ENCODE measurements around the gene DCT. TPM values are rescaled to one million over a fixed set of nuclear protein-coding genes. Genes with fewer than 3 reads are reported as not detected.

Gene DCT
- total and polyA plus RNA-seq, 2 donors (not counting 3 experiments of a cell fraction or from before 2014, with no cell fraction given) = not detected

DNA sequence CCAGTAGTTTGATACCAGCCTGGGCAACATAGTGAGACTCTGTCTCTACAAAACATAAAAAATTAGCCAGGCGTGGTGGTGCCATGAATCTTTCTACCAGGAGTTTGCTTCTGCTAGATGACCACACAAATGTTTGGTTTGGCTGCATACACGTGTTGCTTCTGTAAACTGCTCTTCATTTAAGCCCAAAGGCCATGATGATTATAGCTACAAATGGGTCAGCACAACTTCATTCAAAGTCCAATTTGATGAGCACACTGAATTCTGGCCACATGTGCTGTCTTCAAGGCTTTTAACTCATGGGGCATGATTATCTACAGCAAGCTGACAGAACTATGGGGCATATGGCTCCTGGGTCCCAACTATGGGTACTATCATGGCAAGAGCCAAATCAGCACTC, 46.3 kb upstream of the DCT start:
- no peaks in the 10 kb centered on the region for H3K36me3 ChIP-seq (ENCODE audit: control insufficient read depth in 2 of 2, extremely low read depth in 1 of 2, insufficient read depth in 2 of 2, low read length in 2 of 2)
- no peak overlapping the region for H2AFZ ChIP-seq (ENCODE audit: low read depth, low read length)
- BruUV-seq (replicated peaks) = no TSS peak
- no peaks in the 10 kb centered on the region for H3K9me3 ChIP-seq (replicated peaks; ENCODE audit: control insufficient read depth, insufficient read depth, low read length)
- H3K27ac ChIP-seq (ENCODE audit: insufficient read depth, low read depth, low read length) = no peak overlapping the region
- TF ChIP-seq JUN (IDR thresholded peaks at IDR 0.05; ENCODE audit: borderline replicate concordance, insufficient read depth, insufficient read length, low read depth) (no peak), EZH2 (IDR thresholded peaks at IDR 0.05; ENCODE audit: borderline replicate concordance, low read depth, low read length, severe bottlenecking) (no peak), POLR2AphosphoS5 (IDR thresholded peaks at IDR 0.05; ENCODE audit: insufficient read depth, low read depth, low read length) (no peak), POLR2A (IDR thresholded peaks at IDR 0.05; ENCODE audit: low read depth, low read length) (no peak), MYC (IDR thresholded peaks at IDR 0.05; ENCODE audit: low read depth, low read length) (no peak), GATA2 (IDR thresholded peaks at IDR 0.05; ENCODE audit: insufficient read depth, insufficient read length, low read depth, low read length) (no peak), FOS (IDR thresholded peaks at IDR 0.05; ENCODE audit: borderline replicate concordance, insufficient read depth, low read length) (no peak)
- TF ChIP-seq, protein P1, sequence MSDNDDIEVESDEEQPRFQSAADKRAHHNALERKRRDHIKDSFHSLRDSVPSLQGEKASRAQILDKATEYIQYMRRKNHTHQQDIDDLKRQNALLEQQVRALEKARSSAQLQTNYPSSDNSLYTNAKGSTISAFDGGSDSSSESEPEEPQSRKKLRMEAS (IDR thresholded peaks at IDR 0.05; ENCODE audit: insufficient read depth, insufficient read length) = no peak
- TF ChIP-seq, protein P2, sequence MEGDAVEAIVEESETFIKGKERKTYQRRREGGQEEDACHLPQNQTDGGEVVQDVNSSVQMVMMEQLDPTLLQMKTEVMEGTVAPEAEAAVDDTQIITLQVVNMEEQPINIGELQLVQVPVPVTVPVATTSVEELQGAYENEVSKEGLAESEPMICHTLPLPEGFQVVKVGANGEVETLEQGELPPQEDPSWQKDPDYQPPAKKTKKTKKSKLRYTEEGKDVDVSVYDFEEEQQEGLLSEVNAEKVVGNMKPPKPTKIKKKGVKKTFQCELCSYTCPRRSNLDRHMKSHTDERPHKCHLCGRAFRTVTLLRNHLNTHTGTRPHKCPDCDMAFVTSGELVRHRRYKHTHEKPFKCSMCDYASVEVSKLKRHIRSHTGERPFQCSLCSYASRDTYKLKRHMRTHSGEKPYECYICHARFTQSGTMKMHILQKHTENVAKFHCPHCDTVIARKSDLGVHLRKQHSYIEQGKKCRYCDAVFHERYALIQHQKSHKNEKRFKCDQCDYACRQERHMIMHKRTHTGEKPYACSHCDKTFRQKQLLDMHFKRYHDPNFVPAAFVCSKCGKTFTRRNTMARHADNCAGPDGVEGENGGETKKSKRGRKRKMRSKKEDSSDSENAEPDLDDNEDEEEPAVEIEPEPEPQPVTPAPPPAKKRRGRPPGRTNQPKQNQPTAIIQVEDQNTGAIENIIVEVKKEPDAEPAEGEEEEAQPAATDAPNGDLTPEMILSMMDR (IDR thresholded peaks at IDR 0.05; ENCODE audit: extremely low read depth in 1 of 2, insufficient read depth in 1 of 2, low read depth in 1 of 2, low read length in 2 of 2) = no peak
- no peaks in the 10 kb centered on the region for H3K79me2 ChIP-seq (ENCODE audit: control insufficient read depth, insufficient read depth, low read length)
- no peaks in the 10 kb centered on the region for H3K4me1 ChIP-seq (ENCODE audit: control insufficient read depth, extremely low read depth, insufficient read depth, low read length)
- H3K9me1 ChIP-seq (replicated peaks; ENCODE audit: control insufficient read depth, extremely low read depth, insufficient read depth, low read length) = no peaks in the 10 kb centered on the region
- H3K27me3 ChIP-seq (ENCODE audit: control insufficient read depth in 2 of 2, insufficient read depth in 2 of 2, low read length in 2 of 2) = no peaks in the 10 kb centered on the region
- DNase-seq (ENCODE audit: low read depth, low spot score) (no peak), FAIRE-seq (no peak)
- no peaks in the 10 kb centered on the region for H4K20me1 ChIP-seq (replicated peaks; ENCODE audit: control insufficient read depth, extremely low read depth, insufficient read depth, low read length)
- H3K9ac ChIP-seq (replicated peaks; ENCODE audit: extremely low read depth, insufficient read depth, low read length) = no peak overlapping the region
- intact Hi-C loops (cut with micrococcal nuclease) (no loop called here), dilution Hi-C loops (cut with MboI; ENCODE audit: extremely low pct_ligation_motif_present, low sequenced_read_pairs) (no loop called here)
- H3K4me2 ChIP-seq (ENCODE audit: insufficient read depth, low read length) = no peak overlapping the region
- CTCF ChIA-PET = interaction anchor here (0.6 kb wide), 1 partner anchor 99 kb away, joined by 3 read pairs; no protein-coding TSS in a partner anchor
- no peak overlapping the region for H3K4me3 ChIP-seq (replicated peaks in 1 of 3; ENCODE audit: insufficient read depth in 1 of 3, low read depth in 1 of 3, low read length in 3 of 3)
- POLR2A ChIA-PET = no interaction called here

Data from endothelial cell of umbilical vein (primary cell).